Epithelial cell of prostate (primary cell): ENCODE data around the gene TSPAN3.

Source experiments
- DNase-seq: peaks from one replicate; pipeline ENCODE4 v3.0.0-alpha.2; 2011; ENCODE audit warnings: low read depth, low spot score
- H3K27ac ChIP-seq: fragments of 450-650 bp; 2 replicates; pipeline ENCODE4 v1.5.1; 2017; ENCODE audit warnings: mild to moderate bottlenecking

TSPAN3 gene

GRCh38 chr15:77035999-77036471 lies 34.9 kb downstream of the TSPAN3 start:
- no peak overlapping the region for H3K27ac ChIP-seq
- no peak for DNase-seq

GRCh38 chr15:77035584-77035983 lies 35.3 kb downstream of the TSPAN3 start:
- DNase-seq = no peak
- H3K27ac ChIP-seq = no peak overlapping the region

GRCh38 chr15:77034695-77035489 lies 36.0 kb downstream of the TSPAN3 start:
- no peak for DNase-seq
- H3K27ac ChIP-seq = no peak overlapping the region

- H3K27ac ChIP-seq = no peak overlapping the region
- DNase-seq = no peak
Observed at GRCh38 chr15:77033729-77034671, 36.9 kb downstream of the TSPAN3 start.

- H3K27ac ChIP-seq = no peak overlapping the region
- DNase-seq = no peak
Observed at GRCh38 chr15:77033417-77033728, 37.5 kb downstream of the TSPAN3 start.

- no peak for DNase-seq
- no peak overlapping the region for H3K27ac ChIP-seq
Observed at GRCh38 chr15:77032647-77033416, 38.1 kb downstream of the TSPAN3 start.

GRCh38 chr15:77032052-77032646 lies 38.8 kb downstream of the TSPAN3 start:
- no peak overlapping the region for H3K27ac ChIP-seq
- DNase-seq = no peak

GRCh38 chr15:77031376-77032050 lies 39.4 kb downstream of the TSPAN3 start:
- no peak overlapping the region for H3K27ac ChIP-seq
- DNase-seq = no peak

- H3K27ac ChIP-seq = no peak overlapping the region
- DNase-seq = no peak
Observed at GRCh38 chr15:77030928-77031375, 40.0 kb downstream of the TSPAN3 start.

GRCh38 chr15:77030048-77030927 lies 40.6 kb downstream of the TSPAN3 start:
- no peak for DNase-seq
- no peak overlapping the region for H3K27ac ChIP-seq

GRCh38 chr15:77029166-77030047 lies 41.5 kb downstream of the TSPAN3 start:
- no peak overlapping the region for H3K27ac ChIP-seq
- DNase-seq = no peak

GRCh38 chr15:77028451-77029165 lies 42.3 kb downstream of the TSPAN3 start:
- no peak for DNase-seq
- H3K27ac ChIP-seq = no peak overlapping the region

GRCh38 chr15:77027697-77028450 lies 43.0 kb downstream of the TSPAN3 start:
- H3K27ac ChIP-seq = no peak overlapping the region
- DNase-seq = no peak

- H3K27ac ChIP-seq = no peak overlapping the region
- DNase-seq = no peak
Observed at GRCh38 chr15:77027111-77027696, 43.7 kb downstream of the TSPAN3 start.

GRCh38 chr15:77026501-77027110 lies 44.3 kb downstream of the TSPAN3 start:
- H3K27ac ChIP-seq = no peak overlapping the region
- DNase-seq = no peak
